SKM-1 treated with dmso at 0.1 percent for 144 hours (cell line): ENCODE measurements around the gene IMMT.
"Not testable (repeated sequence)": the region's sequence is repeated elsewhere in the genome, so short reads cannot be mapped to it uniquely, and the experiment has no call there.

Experiments used
- DNase-seq: peaks from one replicate; lab custom pipeline; 2025; ENCODE audit not compliant: unreplicated experiment; lab: John Stamatoyannopoulos, UW

IMMT gene

GRCh38 chr2:86195055-86195807 lies at the start of gene IMMT:
Gene IMMT (minus strand): TSS chr2:86195462. CDS start chr2:86195382, 80 bp downstream.
- peak; percentile 99 for DNase-seq

- not testable (repeated sequence) for DNase-seq
Observed at GRCh38 chr2:86244781-86245180, 49.5 kb upstream of the IMMT start.

- DNase-seq = peak; percentile 35
Observed at GRCh38 chr2:86243950-86244733, 48.9 kb upstream of the IMMT start.

GRCh38 chr2:86243272-86243671 lies 48.0 kb upstream of the IMMT start:
- no peak for DNase-seq

GRCh38 chr2:86241611-86242010 lies 46.3 kb upstream of the IMMT start:
- no peak for DNase-seq

- DNase-seq = no peak
Observed at GRCh38 chr2:86240251-86240650, 45.0 kb upstream of the IMMT start.

GRCh38 chr2:86239745-86240144 lies 44.5 kb upstream of the IMMT start:
- no peak for DNase-seq

GRCh38 chr2:86239326-86239725 lies 44.1 kb upstream of the IMMT start:
- DNase-seq = no peak

- DNase-seq = no peak
Observed at GRCh38 chr2:86238354-86238753, 43.1 kb upstream of the IMMT start.

GRCh38 chr2:86237172-86237571 lies 41.9 kb upstream of the IMMT start:
- no peak for DNase-seq

- DNase-seq = no peak
Observed at GRCh38 chr2:86235196-86235980, 40.1 kb upstream of the IMMT start.

- DNase-seq = no peak
Observed at GRCh38 chr2:86234563-86235131, 39.4 kb upstream of the IMMT start.

GRCh38 chr2:86233436-86233835 lies 38.2 kb upstream of the IMMT start:
- no peak for DNase-seq

- DNase-seq = no peak
Observed at GRCh38 chr2:86232910-86233309, 37.6 kb upstream of the IMMT start.

- DNase-seq = no peak
Observed at GRCh38 chr2:86232373-86232784, 37.1 kb upstream of the IMMT start.

- DNase-seq = no peak
Observed at GRCh38 chr2:86231680-86232372, 36.6 kb upstream of the IMMT start.

GRCh38 chr2:86230961-86231360 lies 35.7 kb upstream of the IMMT start:
- DNase-seq = no peak

GRCh38 chr2:86229221-86229620 lies 34.0 kb upstream of the IMMT start:
- DNase-seq = peak; percentile 91

GRCh38 chr2:86228574-86228973 lies 33.3 kb upstream of the IMMT start:
- DNase-seq = not testable (repeated sequence)

- no peak for DNase-seq
Observed at GRCh38 chr2:86227685-86228084, 32.4 kb upstream of the IMMT start.
